B cell (primary cell): ENCODE data around the gene P2RY14.

Experiments used
- CTCF ChIP-seq: fragments of 200-600 bp; IDR thresholded peaks from one replicate; pipeline ENCODE4 v1.8.0; 2022; ENCODE audit warnings: antibody characterized with exemption, mild to moderate bottlenecking
- EZH2 ChIP-seq: IDR thresholded peaks from 2 replicates; pipeline ENCODE4 v1.6.1; 2012; ENCODE audit warnings: borderline replicate concordance, low read depth, mild to moderate bottlenecking, moderate library complexity, low read length; ENCODE audit not compliant: insufficient read depth, poor library complexity, severe bottlenecking

DNA sequence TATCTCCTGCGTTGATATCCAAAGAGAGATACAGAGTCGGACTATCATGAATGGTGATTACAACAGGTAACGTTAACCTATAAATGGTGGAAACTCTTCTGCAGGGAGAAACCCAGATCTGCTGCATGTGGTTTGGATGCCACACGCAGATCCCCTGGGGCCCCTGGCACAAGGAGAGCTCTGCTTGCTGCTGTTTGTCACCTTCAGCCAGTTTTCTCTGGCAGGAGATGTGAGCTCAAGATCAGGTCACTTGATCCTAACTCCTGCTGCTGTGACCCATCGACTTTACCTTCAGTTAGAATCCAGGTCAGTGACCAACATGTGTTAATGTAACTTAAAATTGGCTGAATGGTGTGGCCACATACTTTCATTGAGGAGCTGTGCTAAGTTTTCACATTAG lies 51.5 kb downstream of the P2RY14 start:
- TF ChIP-seq CTCF (no peak), EZH2 (no peak)
